Fibroblast of peridontal ligament (primary cell): ENCODE data around the gene NRF1.
"Not testable (repeated sequence)": the region's sequence is repeated elsewhere in the genome, so short reads cannot be mapped to it uniquely, and the experiment has no call there.

Source experiments
- DNase-seq: peaks from one replicate; pipeline ENCODE4 v3.0.0-alpha.2; 2010; ENCODE audit errors: extremely low read depth

Gene NRF1

DNA sequence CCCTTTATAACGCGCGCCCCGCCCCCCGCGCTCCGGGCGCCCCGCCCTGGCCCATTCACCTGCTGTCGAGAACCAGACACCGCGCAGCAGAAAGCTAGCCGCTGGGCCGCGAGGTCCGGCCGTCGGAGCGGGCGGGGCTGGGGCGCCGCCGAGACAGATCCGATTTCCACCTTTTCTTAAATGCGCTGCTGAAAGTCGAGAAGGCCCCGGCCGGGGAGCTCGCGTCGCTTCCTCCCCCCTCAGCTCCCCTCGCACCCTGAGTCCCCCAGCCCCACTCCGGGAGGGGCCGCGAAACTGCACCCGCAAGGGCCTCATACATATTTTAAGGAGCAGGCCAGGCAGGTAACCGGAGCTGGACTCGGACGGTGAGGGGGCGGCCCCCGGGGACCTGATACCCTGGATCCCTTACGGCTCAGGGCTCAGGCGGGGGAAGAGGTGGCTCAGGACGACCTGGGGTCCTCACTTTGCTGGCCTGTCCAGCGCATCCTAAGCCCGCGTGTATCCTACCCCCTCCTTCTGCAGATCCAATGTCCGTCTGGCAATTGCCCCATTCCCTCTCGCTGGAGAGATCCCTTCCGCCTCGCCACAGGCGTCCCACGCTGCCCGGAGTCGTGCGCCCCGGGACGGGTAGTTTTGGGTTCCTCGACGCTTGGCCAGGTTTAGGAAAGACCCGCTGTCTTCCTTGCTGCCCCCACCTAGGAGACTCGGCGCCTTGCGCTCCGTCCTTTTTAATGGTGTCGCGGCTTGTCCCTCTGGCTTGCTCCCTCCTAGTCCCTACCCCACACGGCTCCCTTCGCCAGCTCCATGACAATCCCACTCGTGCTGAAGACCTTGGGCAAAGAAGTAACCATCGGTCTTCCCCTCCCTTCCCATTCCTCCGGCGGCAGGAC lies 170.7 kb downstream of the NRF1 start:
- no peak for DNase-seq

DNA sequence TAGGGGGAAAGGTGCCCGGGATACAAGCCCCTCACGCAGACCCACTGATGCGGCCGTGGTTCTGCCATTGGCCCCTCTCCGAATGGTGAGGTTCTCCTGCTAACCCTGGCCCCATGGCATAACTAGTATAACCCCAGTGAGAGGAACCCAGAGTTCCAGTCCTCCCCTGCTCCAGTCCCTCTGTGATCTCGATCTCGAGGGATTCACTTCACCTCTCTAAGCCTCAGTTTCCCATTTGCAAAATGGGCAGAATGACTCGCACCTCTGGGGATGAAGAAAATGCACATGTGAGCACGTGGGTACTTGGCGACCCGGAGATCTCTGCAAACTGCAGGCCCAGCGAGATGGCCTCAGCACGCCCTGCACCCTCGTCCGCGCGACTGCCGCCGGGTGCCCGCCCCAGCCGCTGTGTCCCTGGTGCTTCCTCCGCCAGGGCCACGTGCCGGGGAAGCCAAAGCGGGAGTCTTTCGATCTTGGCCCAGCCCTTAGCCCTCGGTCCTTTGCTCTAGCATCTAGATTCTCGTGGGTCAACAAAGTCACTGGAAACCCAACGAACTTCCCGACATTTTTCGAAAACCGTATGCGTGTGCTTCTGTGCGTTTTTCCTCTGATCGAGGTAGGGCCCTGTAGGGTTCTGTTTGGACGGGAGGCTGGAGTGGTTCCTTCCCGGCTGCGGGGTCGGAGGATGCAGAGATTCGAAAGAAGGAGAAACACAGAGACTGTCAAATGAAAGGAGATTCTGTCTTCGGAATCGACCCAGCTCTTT lies 171.5 kb downstream of the NRF1 start:
- peak; percentile 11 for DNase-seq

DNA sequence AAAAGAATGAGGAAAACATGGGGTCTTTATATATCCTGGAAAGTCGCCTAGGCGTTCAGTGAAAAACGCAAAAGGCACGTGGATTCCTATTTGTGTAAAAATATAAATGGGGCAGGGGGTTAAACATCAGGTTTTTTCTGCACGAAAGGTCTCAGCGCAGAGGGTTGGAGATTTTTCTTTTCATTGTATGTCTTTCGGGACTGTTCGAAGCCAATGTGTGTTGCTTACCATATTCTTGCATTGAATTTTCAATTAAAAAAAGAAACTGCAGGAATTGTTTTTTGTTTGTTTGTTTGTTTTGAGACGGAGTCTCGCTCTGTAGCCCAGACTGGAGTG lies 172.0 kb downstream of the NRF1 start:
- DNase-seq = no peak

DNA sequence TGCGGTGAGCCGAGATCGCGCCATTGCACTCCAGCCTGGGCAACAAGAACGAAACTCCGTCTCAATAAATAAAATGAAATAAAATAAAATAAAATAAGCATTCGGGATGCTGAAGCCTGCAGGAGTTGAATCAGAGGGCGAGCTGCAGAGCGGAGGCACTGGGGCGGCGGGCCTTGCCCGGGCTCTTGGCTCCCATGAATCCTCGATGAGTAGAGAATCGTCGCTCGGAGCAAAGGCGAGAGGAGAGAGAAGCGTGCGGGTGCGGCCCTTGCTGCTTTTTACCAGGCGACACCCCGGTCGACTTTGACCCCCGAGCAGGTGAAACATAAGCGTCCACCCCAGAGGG lies 172.9 kb downstream of the NRF1 start:
- DNase-seq = no peak

DNA sequence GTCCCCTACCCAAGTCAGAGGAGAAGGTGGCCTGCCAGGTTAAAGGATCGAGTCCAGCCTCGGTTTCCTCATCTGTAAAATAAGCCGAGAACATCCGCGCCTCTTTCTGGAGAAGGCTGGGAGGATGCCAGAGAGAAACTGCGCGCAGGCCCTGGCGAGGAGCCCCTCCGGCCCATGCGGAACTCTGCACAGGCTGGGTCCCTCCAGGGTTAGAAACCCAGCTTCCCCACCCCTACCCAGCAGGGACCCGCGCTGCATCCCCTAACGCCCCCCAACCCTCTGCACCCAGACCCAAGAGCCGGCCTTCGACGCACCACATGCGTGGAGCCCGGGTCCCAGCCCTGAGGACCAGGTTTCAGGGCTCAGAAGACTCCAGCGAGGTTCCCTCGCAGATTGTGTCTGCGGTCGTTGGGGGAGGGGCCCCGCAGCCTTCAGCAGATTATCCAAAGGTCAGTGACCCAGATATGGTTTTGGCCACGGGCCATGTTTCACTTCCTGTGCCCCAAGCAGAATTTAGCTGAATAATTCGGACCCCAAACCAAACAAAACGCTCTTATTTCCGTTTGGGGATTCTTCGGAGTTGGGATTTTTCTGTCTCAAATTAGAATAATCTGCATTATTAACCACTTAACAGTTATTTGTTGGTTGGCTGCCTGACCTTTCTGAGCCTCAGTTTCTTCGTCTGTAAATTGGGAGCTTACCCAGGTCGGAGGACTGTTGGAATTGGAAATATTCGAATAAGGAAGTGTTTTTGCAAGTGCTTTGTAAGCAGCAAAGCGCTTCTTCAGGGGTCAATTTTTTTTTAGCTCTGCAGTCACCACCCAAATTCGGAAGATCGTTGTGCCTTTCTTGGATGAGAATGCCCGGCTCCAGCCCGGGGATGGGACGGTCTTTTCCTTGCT lies 173.5 kb downstream of the NRF1 start:
- DNase-seq = peak; percentile 7

DNA sequence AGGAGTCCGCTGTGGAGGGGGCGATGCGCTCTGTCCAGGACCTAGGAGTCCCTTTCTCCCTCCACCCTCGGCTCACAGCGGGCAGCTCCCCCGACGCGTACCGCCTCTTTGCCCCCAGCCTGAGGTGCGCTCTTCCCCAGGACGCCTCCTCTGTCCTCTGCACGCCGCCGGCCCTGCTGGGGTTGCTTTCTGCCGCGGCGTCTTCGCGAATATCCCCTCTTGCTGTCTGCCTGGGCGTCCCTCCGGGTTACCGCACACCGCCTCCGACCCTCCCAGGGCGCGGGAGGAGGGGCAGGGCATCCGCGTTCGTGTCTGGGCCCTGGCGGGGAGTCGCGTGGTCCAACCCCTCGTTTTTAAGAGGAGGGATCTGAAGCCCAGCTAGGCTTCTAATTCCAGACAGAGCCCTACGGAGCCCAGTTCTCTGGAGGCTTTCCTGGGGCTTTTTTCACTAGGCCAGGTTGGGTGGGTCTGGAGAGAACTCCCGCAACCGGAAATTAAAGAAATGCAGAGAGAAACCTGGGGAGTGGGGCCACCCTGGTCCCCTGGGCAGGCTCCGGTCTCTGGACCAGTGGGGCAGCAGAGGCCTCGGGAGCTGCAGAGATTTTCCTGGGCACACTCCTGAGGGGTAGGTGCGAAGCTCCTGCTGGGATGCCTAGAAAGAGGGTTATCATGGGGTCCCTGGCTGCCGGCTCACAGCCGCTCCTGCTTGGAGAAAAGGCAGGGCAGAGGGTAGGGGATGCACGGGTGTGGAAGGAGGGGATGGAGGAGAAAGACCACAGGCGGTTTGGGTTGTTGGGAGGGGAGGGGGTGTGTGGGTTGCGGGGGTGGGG lies 174.4 kb downstream of the NRF1 start:
- DNase-seq = no peak

DNA sequence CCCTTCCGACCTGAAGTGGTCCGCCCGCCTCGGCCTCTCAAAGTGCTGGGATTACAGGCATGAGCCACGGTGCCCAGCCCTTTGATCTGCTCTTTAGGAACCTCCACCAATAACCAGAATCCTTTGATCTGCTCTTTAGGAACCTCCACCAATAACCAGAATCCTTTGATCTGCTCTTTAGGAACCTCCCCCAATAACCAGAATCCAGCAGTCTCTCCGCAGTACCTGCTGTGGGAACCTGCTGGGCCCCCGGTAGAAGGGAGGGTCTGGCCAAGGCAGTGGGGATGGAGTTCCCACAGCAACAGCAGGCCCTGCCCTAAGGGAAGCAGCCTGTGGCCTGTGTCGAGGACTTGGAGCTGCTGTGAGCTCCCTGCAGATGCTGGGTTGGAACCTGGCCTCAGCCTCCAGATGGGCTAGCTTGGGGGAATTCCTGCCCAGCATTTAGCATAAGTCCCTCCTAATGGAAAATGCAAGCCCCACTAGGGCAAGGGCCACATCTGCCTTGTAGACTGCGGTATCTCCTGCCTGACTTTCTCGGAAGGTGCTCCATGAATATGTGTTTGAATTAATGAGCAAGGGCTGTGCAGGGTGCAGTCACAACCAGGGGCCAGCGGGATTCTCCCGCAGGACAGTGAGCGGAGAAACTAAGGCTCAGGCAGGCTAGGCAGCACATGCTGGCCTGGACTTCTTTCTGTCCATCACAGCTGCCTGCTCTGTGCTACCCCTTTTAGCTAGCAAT lies 175.5 kb downstream of the NRF1 start:
- DNase-seq = no peak

DNA sequence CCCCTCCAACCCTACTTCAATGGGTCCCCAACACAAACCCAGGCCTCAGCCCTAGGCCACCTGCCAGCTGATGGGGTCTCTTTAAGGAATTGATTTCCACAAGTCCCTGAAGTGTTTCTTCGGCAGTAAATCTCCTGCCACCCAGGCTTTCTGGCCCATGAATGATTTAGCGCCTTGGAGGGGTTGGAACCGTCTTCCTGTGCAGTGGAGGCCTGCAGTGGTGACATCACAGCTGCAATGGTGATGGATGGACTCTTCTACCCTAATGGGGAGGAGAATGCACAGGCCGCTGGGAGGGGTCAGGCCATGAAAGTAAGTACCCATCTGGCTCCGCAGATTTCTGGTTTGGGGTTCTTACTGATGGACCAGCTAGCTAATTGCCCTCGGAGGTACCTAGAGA lies 177.5 kb downstream of the NRF1 start:
- no peak for DNase-seq

DNA sequence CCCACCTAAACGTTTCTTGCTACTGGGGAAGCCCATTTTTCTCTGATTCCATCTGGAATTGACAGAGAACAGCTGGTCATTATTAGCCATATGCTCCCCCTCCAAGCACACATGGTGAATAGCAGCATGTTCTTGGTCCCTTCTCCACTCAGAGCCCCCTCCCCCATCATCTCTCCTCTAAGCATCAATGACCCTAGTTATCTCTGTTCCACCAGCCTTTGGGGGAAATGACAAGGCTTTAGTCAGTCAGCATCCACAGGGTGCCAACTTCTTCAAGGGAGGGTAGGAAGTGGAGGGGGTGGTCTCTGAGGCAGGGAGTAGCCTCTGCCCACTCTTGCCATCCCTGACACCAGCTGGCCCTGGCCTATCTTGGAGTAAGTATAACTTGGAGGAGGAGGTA lies 178.1 kb downstream of the NRF1 start:
- DNase-seq = no peak

DNA sequence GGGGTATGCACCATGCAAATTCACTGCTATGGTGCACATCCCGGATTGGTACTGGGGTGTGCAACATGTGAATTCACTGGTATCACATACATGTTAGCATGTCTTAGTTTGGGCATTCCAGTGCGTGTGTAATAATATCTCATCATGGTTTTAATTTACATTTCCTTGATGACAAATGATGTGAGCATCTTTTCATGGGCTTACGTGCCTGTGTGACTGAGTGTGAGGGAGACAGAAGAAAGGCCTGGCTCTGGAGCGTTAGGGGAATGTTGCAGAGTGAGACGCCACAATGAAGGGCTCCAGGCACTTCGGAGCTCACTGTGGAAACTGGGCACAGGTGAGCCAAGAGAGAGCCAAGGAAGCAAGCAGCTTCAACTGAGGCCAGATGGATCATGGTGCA lies 178.6 kb downstream of the NRF1 start:
- peak; percentile 23 for DNase-seq

DNA sequence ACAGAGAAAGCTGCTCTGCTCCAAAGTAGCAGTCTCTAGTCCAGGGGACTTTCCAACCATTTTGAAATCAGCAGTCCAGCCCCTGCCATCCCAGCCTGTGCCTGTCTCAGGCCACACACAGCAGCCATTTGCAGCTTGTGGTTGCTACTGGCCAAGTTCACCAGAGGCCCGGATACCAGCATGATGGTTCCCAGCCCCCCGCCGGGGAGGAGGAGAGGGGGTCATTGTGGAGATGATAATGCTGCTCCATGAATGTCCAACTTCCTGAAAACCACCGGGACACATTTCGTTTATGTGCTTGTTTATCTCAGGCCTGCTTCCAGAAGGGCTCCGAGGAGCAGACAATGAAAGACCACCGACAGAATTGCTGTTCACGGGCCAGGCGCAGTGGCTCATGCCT lies 181.2 kb downstream of the NRF1 start:
- DNase-seq = no peak

DNA sequence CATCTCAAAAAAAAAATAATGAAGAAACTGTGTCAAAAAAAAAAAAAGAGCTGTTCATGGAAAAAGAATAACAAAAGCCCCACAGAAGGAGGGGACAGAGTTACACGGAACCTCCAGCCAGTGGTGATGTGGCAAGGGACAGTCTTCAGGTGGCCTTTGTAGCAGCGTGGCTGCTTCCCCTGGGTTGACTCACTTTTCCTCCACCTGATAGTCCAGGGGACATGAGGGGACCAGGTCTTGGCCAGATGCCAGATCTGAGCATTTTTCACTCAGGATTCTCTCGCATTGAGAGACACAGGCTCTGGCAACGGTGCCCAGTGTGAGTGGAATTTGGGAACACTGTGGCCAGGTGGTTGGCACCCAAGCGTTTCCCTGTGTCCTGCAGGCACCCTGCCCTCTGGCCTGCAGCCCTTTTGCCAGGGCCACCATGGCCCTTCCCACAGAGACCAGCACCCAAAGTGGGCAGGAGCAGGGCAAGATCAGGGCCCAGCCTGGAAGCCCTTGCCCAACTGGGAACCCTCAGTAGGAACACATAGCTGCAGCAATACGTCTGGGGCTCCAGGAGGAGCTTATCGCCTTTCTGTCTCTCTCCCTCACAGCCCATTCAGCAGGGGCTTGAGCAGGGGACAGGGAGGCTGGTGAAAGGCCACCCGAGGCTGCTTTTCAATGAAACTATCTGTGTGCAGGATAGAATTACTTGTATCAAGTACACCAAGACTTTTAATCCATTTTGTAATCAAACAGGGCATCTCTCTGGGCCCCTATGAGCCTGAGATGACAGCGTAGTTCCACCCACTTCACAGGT lies 182.2 kb downstream of the NRF1 start:
- no peak for DNase-seq

DNA sequence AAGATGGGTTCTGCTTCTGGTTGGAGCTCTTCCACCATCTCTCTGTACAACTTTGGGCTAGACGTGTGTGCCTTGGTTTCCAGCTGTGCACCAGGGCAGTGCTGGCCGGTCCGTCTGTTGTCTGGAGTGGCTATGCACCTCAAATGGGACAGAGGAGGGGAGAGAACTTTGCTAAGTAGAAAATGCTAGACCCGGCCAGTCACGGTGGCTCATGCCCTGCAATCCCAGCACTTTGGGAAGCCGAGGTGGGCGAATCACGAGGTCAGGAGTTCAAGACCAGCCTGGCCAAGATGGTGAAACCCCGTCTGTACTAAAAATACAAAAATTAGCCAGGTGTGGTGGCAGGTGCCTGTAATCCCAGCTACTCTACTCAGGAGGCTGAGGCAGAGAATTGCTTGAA lies 182.9 kb downstream of the NRF1 start:
- DNase-seq = not testable (repeated sequence)

DNA sequence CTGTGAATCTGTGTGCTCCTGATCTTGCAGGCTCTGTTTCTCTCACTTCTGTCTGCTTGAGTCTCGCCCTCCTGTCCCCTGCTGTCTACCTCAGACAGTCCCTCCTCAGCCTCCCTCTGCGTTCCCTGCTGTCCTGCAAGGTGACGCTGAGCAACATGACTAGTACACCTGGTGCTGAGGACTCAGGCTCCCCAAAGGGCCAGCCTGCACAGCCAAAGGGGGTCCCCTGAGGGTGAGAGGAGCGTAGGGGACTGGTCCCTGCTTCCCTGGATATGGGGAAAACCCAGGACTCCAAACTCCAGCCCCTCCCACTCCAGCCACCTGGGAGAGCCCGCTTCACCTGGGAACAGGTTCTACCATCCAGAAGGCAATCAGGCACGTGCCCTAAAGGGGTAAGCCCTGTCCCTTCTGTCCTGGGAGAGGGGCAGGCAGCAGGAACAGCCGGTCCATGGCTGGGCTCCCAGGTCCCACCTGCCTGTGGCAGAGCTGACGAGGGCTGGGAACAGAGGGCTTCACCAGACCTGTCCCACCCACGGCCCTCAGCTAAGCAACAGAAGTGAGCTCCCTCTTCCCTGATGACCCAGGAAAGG lies 184.8 kb downstream of the NRF1 start:
- no peak for DNase-seq

DNA sequence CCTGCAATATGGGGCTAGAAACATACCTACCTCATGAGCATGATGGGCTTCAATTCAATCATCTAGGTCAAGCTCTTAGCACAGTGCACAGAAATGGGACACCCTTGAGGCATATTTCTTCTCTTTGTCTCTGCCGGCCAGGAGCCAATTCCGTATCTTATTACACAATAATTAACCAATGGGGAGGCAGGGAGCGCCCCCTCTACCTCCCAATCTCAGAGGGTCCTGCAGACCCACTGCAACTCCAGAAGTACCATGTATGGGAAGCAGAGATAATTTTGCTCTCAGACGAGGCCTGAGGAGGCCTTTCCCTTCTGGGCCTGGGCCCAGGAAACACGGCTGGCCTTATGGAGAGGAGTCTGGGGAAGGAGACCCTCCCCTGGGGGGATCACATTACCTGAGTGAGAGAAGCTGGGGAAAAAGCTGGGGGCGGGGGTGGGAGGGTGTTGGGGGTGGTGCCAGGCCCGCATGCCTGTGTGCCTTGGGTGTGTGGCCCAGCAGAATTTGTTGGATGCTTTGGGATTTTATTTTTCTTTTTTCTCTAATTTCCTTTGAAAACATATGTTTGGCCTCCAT lies 185.8 kb downstream of the NRF1 start:
- DNase-seq = no peak

DNA sequence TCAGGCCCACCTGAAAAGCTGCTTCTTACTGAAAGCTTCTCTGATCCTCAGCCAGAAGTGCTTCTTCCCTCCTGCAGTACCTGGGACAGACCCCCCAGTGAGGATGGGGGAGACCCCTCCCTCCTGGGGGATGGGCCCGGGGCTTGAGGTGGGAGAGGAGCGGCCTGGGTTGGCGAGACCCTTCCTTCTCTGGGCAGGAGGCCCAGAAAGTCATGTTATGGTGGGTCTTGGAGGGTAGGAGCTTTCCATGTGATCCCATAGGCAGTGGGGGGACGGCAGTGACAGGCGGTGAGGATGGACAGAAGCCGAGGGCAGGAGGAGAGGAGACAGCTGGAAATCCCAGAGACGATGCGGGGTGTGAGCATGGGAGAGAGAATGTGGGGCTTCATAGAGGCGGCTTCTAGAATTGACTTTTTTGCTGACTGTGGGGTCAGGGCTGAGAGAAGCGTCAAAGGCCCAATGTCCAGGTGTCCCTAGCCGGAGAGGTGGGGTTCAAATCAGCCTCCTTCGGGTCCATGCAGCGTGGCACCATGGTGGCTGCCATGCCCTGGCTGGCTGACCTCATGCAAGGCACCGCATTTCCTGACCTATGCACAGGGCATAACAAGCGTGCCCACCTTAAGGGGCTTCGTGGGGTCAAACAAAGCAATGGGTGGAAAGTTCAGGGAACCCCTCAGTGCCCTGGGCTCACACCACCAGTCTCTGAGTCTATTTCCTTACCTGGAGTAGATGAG lies 187.3 kb downstream of the NRF1 start:
- DNase-seq = no peak

DNA sequence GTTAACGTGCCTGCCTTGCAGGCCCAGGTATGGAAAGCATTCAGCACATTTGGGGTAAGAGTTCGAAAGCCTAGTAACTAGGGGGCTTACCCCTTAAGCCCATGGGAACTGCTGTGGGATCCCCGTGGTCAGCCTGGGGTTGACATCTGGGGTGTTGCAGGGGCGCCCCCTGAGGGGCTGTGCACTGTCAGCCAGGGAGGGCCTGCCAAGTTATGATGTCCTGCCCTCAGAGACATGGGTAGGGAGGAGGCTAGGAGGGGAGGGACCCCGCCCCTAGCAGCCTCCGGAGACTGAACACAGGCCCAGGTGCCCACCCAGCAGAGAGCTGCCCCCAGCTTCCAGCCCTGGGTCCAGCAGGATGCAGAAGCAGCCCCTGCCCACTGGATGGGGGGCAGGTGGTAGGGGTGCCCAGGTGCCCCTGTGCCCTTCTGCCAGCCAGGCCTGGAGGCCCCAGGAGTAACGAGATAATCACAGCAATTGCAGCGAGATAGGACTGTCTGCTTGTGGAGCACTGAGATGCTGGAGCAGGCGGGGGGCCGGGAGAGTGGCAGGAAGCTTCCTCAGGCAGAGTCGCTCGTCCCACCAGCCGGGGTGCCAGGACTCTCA lies 187.9 kb downstream of the NRF1 start:
- no peak for DNase-seq

DNA sequence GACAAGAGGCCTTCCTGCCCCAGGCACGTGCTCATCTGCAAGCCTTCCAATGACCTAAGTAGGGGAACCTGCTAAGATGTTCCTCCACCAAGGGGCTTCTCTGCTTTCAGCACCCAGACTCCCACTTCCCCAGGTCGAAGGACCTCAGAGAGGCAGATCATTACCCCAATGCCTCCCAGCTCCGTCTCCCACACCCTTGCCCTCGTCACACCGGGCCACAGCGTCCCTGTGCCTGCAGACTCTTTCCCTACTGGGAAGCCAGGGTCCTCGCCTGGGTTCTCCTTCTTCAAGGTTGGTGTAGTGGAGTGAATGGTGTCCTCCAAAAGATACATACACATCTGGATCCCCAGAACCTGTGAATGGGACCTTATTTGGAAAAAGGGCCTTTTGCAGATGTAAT lies 189.4 kb downstream of the NRF1 start:
- no peak for DNase-seq
